ENCODE data around the gene CPXM2. TPM values are rescaled to one million over a fixed set of nuclear protein-coding genes. Genes with fewer than 3 reads are reported as not detected.

CPXM2 gene
- total RNA-seq, 1 donor from 2014 or later, result not detected

GRCh38 chr10:123882681-123883445, 8.7 kb downstream of the CPXM2 start:
- H3K4me3 Mint-ChIP-seq, result no peak overlapping the region

GRCh38 chr10:123882177-123882576, 9.4 kb downstream of the CPXM2 start:
- Mint-ChIP-seq H3K27ac (no peak overlapping the region), H3K4me1 (ENCODE audit: low read depth) (no peaks in the 10 kb centered on the region), H3K36me3 (ENCODE audit: low read depth) (no peaks in the 10 kb centered on the region), H3K9me3 (no peaks in the 10 kb centered on the region), H3K4me3 (no peak overlapping the region), H3K27me3 (ENCODE audit: insufficient read depth) (no peaks in the 10 kb centered on the region)
- intact Hi-C loops (cut with micrococcal nuclease), result no loop called here
- DNase-seq (ENCODE audit: low spot score), result no peak

More at GRCh38 chr10:123882681-123883445, 8.7 kb downstream of the CPXM2 start:
- no peak for DNase-seq (ENCODE audit: low spot score)
- intact Hi-C loops (cut with micrococcal nuclease), result no loop called here
- Mint-ChIP-seq H3K4me1 (ENCODE audit: low read depth) (no peaks in the 10 kb centered on the region), H3K36me3 (ENCODE audit: low read depth) (no peaks in the 10 kb centered on the region), H3K27ac (no peak overlapping the region), H3K9me3 (no peaks in the 10 kb centered on the region), H3K27me3 (ENCODE audit: insufficient read depth) (no peaks in the 10 kb centered on the region)

- intact Hi-C loops (cut with micrococcal nuclease), result no loop called here
- H3K27me3 Mint-ChIP-seq (ENCODE audit: insufficient read depth), result no peaks in the 10 kb centered on the region
- no peaks in the 10 kb centered on the region for H3K4me1 Mint-ChIP-seq (ENCODE audit: low read depth)
- no peaks in the 10 kb centered on the region for H3K9me3 Mint-ChIP-seq
- H3K27ac Mint-ChIP-seq, result no peak overlapping the region
- no peak for DNase-seq (ENCODE audit: low spot score)
- no peaks in the 10 kb centered on the region for H3K36me3 Mint-ChIP-seq (ENCODE audit: low read depth)
- no peak overlapping the region for H3K4me3 Mint-ChIP-seq
Measured at GRCh38 chr10:123879606-123880257, 11.9 kb downstream of the CPXM2 start.

GRCh38 chr10:123878666-123879303, 12.8 kb downstream of the CPXM2 start:
- Mint-ChIP-seq H3K27me3 (ENCODE audit: insufficient read depth) (no peaks in the 10 kb centered on the region), H3K27ac (no peak overlapping the region), H3K9me3 (no peaks in the 10 kb centered on the region), H3K4me1 (ENCODE audit: low read depth) (no peaks in the 10 kb centered on the region), H3K4me3 (no peak overlapping the region), H3K36me3 (ENCODE audit: low read depth) (no peaks in the 10 kb centered on the region)
- intact Hi-C loops (cut with micrococcal nuclease), result no loop called here
- no peak for DNase-seq (ENCODE audit: low spot score)

- H3K36me3 Mint-ChIP-seq (ENCODE audit: low read depth), result no peaks in the 10 kb centered on the region
- no peaks in the 10 kb centered on the region for H3K4me1 Mint-ChIP-seq (ENCODE audit: low read depth)
- no peak overlapping the region for H3K27ac Mint-ChIP-seq
- no peak for DNase-seq (ENCODE audit: low spot score)
- no peak overlapping the region for H3K4me3 Mint-ChIP-seq
- intact Hi-C loops (cut with micrococcal nuclease), result no loop called here
- no peaks in the 10 kb centered on the region for H3K9me3 Mint-ChIP-seq
- no peaks in the 10 kb centered on the region for H3K27me3 Mint-ChIP-seq (ENCODE audit: insufficient read depth)
Measured at GRCh38 chr10:123870260-123870659, 21.3 kb downstream of the CPXM2 start.

- no peaks in the 10 kb centered on the region for H3K4me1 Mint-ChIP-seq (ENCODE audit: low read depth)
- intact Hi-C loops (cut with micrococcal nuclease), result no loop called here
Measured at GRCh38 chr10:123869020-123869414, 22.6 kb downstream of the CPXM2 start.

GRCh38 chr10:123868038-123869019, 23.3 kb downstream of the CPXM2 start:
- Mint-ChIP-seq H3K9me3 (no peaks in the 10 kb centered on the region), H3K4me3 (no peak overlapping the region), H3K27me3 (ENCODE audit: insufficient read depth) (peaks cover 3% of the 10 kb centered on the region), H3K36me3 (ENCODE audit: low read depth) (no peaks in the 10 kb centered on the region), H3K4me1 (ENCODE audit: low read depth) (no peaks in the 10 kb centered on the region), H3K27ac (no peak overlapping the region)
- intact Hi-C loops (cut with micrococcal nuclease), result no loop called here
- no peak for DNase-seq (ENCODE audit: low spot score)

More at GRCh38 chr10:123869020-123869414, 22.6 kb downstream of the CPXM2 start:
- Mint-ChIP-seq H3K27me3 (ENCODE audit: insufficient read depth) (no peaks in the 10 kb centered on the region), H3K4me3 (no peak overlapping the region), H3K27ac (no peak overlapping the region), H3K9me3 (no peaks in the 10 kb centered on the region), H3K36me3 (ENCODE audit: low read depth) (no peaks in the 10 kb centered on the region)
- no peak for DNase-seq (ENCODE audit: low spot score)

GRCh38 chr10:123865880-123866279, 25.7 kb downstream of the CPXM2 start:
- Mint-ChIP-seq H3K27me3 (ENCODE audit: insufficient read depth) (peaks cover 3% of the 10 kb centered on the region), H3K4me1 (ENCODE audit: low read depth) (no peaks in the 10 kb centered on the region), H3K27ac (no peak overlapping the region), H3K9me3 (no peaks in the 10 kb centered on the region), H3K4me3 (no peak overlapping the region), H3K36me3 (ENCODE audit: low read depth) (no peaks in the 10 kb centered on the region)
- DNase-seq (ENCODE audit: low spot score), result no peak
- intact Hi-C loops (cut with micrococcal nuclease), result no loop called here

- intact Hi-C loops (cut with micrococcal nuclease), result no loop called here
- H3K4me3 Mint-ChIP-seq, result no peak overlapping the region
- no peaks in the 10 kb centered on the region for H3K9me3 Mint-ChIP-seq
- H3K36me3 Mint-ChIP-seq (ENCODE audit: low read depth), result no peaks in the 10 kb centered on the region
- H3K27ac Mint-ChIP-seq, result no peak overlapping the region
- peaks cover 3% of the 10 kb centered on the region for H3K27me3 Mint-ChIP-seq (ENCODE audit: insufficient read depth)
- DNase-seq (ENCODE audit: low spot score), result no peak
- no peaks in the 10 kb centered on the region for H3K4me1 Mint-ChIP-seq (ENCODE audit: low read depth)
Measured at GRCh38 chr10:123865350-123865749, 26.3 kb downstream of the CPXM2 start.

- Mint-ChIP-seq H3K9me3 (no peaks in the 10 kb centered on the region), H3K27ac (no peak overlapping the region), H3K4me1 (ENCODE audit: low read depth) (no peaks in the 10 kb centered on the region), H3K4me3 (no peak overlapping the region), H3K36me3 (ENCODE audit: low read depth) (no peaks in the 10 kb centered on the region), H3K27me3 (ENCODE audit: insufficient read depth) (peaks cover 3% of the 10 kb centered on the region)
- DNase-seq (ENCODE audit: low spot score), result no peak
- intact Hi-C loops (cut with micrococcal nuclease), result no loop called here
Measured at GRCh38 chr10:123864923-123865322, 26.7 kb downstream of the CPXM2 start.

GRCh38 chr10:123863721-123864482, 27.7 kb downstream of the CPXM2 start:
- Mint-ChIP-seq H3K27me3 (ENCODE audit: insufficient read depth) (peaks cover 3% of the 10 kb centered on the region), H3K4me1 (ENCODE audit: low read depth) (no peaks in the 10 kb centered on the region), H3K9me3 (no peaks in the 10 kb centered on the region), H3K27ac (no peak overlapping the region), H3K36me3 (ENCODE audit: low read depth) (no peaks in the 10 kb centered on the region), H3K4me3 (no peak overlapping the region)
- intact Hi-C loops (cut with micrococcal nuclease), result no loop called here
- no peak for DNase-seq (ENCODE audit: low spot score)

- Mint-ChIP-seq H3K4me3 (no peak overlapping the region), H3K4me1 (ENCODE audit: low read depth) (no peaks in the 10 kb centered on the region), H3K27ac (no peak overlapping the region), H3K9me3 (no peaks in the 10 kb centered on the region), H3K36me3 (ENCODE audit: low read depth) (no peaks in the 10 kb centered on the region), H3K27me3 (ENCODE audit: insufficient read depth) (peaks cover 3% of the 10 kb centered on the region)
- intact Hi-C loops (cut with micrococcal nuclease), result no loop called here
- DNase-seq (ENCODE audit: low spot score), result no peak
Measured at GRCh38 chr10:123863183-123863575, 28.4 kb downstream of the CPXM2 start.

Data from activated T-helper 1 cell treated with anti-CD3 and anti-CD28 coated beads, Interleukin-12 subunit alpha, Interleukin-12 subunit beta, Interleukin-2, Interleukin-4 antibody, amounts not matched to agents 30 ng/mL and 10 ng/mL and 1 ng/mL, durations not matched to agents 14 hours and 24 hours and 36 hours (primary cell).